Lower lobe of right lung (tissue), 2 donors: ENCODE measurements around the gene AFG1L. TPM values are rescaled to one million over a fixed set of nuclear protein-coding genes. Genes with fewer than 3 reads are reported as not detected.

Source experiments
- ATAC-seq, 2 donors: fragments of 200-7000 bp; cut with Tn5 transposase; one replicate each; pipeline ENCODE4 v1.9.1; 2020 to 2022; ENCODE audit warnings: mild to moderate bottlenecking in 2 of 2, moderate library complexity in 2 of 2
- DNase-seq: peaks from one replicate; pipeline ENCODE4 v3.0.0-alpha.2; 2020
- H3K27ac ChIP-seq: fragments of 200-600 bp; one replicate; pipeline ENCODE4 v1.8.0; 2022
- H3K27me3 ChIP-seq: fragments of 200-600 bp; one replicate; pipeline ENCODE4 v1.8.0; 2022; ENCODE audit warnings: low read depth
- H3K36me3 ChIP-seq: fragments of 200-600 bp; one replicate; pipeline ENCODE4 v1.8.0; 2022; ENCODE audit warnings: mild to moderate bottlenecking
- H3K4me1 ChIP-seq: fragments of 200-600 bp; one replicate; pipeline ENCODE4 v1.8.0; 2022
- H3K4me3 ChIP-seq: fragments of 200-600 bp; one replicate; pipeline ENCODE4 v1.8.0; 2022; ENCODE audit warnings: mild to moderate bottlenecking
- H3K9me3 ChIP-seq: fragments of 200-600 bp; one replicate; pipeline ENCODE4 v1.8.0; 2022
- intact Hi-C: fragments of 100-400 bp; cut with DNase I; formaldehyde crosslinking; loops from one replicate; pipeline ENCODE4 v1.11.0; 2022
- total RNA-seq: library from RNA; stranded (reverse); fragmentation: NEBNext Ultra II Directional; extraction: Animal tissue kit (Norgen Biotek cat#: 25700); gene quantifications from one replicate; pipeline ENCODE4 v1.2.1, GENCODE V29; 2021
- TF ChIP-seq, protein P1 (sequence below): fragments of 200-600 bp; IDR thresholded peaks from one replicate; pipeline ENCODE4 v1.8.0; 2022; ENCODE audit warnings: antibody characterized with exemption, mild to moderate bottlenecking
- donor health status: DM: no; HTN: yes; CAD: no; lungs with severe emphysema.

The AFG1L gene
- total RNA-seq, 1 donor from 2014 or later, result 7.4 TPM

DNA sequence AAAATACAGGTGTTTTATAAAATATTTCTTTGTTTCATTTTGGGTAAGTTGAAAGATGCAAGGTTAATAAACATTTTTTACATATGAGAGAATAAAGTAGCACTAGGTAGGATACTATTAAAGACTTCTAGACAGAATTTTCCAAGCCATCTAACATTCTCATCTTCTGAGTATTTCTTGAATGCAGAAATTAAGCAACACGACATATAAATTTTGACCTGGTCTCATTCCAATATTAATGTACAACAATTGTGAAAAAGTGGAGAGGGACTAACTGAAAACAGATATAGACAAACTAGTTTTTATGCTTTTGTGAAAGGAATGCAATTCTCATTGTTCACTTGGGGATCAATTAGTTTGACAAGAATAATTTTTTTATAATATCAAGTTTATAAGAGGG is 254.4 kb downstream of the AFG1L start:
- no peak for DNase-seq
- TF ChIP-seq, protein P1, sequence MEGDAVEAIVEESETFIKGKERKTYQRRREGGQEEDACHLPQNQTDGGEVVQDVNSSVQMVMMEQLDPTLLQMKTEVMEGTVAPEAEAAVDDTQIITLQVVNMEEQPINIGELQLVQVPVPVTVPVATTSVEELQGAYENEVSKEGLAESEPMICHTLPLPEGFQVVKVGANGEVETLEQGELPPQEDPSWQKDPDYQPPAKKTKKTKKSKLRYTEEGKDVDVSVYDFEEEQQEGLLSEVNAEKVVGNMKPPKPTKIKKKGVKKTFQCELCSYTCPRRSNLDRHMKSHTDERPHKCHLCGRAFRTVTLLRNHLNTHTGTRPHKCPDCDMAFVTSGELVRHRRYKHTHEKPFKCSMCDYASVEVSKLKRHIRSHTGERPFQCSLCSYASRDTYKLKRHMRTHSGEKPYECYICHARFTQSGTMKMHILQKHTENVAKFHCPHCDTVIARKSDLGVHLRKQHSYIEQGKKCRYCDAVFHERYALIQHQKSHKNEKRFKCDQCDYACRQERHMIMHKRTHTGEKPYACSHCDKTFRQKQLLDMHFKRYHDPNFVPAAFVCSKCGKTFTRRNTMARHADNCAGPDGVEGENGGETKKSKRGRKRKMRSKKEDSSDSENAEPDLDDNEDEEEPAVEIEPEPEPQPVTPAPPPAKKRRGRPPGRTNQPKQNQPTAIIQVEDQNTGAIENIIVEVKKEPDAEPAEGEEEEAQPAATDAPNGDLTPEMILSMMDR, result no peak
- intact Hi-C loops, result loop anchor here (10.0 kb wide), 1 partner anchor 526 kb away; no protein-coding TSS in a partner anchor
- Histone ChIP-seq H3K27me3 (no peaks in the 10 kb centered on the region), H3K4me1 (no peaks in the 10 kb centered on the region), H3K27ac (no peak overlapping the region), H3K9me3 (no peaks in the 10 kb centered on the region), H3K4me3 (no peak overlapping the region), H3K36me3 (no peaks in the 10 kb centered on the region)
- ATAC-seq, result no peak

DNA sequence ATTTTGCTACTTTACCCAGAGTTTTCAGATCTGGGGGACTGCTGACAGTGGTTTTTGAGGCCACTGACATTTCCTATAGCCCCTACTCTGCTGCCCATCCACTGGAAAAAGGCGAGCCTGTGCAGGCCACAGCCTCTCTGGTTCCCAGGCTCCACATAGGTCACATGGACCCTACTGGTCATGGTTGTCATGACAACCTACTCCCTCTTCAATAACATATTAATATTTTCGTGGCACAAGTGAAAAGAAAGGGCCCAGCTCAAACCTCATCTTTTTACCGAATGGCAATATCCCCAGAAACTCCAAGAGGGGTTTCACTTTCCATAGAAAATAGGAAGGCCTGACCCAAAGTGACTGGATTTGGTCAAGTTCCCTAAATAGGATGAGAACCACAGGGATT is 254.9 kb downstream of the AFG1L start:
- Histone ChIP-seq H3K27ac (no peak overlapping the region), H3K9me3 (no peaks in the 10 kb centered on the region), H3K4me3 (no peak overlapping the region), H3K4me1 (no peaks in the 10 kb centered on the region), H3K27me3 (no peaks in the 10 kb centered on the region), H3K36me3 (no peaks in the 10 kb centered on the region)
- no peak for ATAC-seq
- DNase-seq, result no peak
- TF ChIP-seq, protein P1, result no peak
- intact Hi-C loops, result loop anchor here (10.0 kb wide), 1 partner anchor 525 kb away; no protein-coding TSS in a partner anchor

DNA sequence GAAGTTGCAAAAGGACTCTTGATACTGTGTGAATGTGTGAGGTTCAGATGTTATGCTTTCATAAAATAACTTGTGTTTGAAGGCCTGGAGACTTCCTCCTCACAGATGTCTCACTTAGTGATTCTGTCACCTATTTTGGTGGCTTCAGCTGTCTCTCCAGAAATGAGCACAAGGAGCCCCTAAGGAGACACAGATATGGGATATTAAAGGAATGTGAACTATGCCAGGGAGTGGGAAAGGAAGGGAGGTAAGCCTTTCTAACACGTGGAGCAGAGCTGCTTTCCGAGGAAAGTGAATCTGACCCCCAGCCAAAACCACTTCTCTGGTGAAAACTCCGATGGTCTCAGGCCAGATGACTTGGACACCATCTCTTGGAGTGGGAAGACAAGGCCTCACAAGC is 255.4 kb downstream of the AFG1L start:
- Histone ChIP-seq H3K4me1 (peaks cover under 1% of the 10 kb centered on the region), H3K4me3 (no peak overlapping the region), H3K36me3 (no peaks in the 10 kb centered on the region), H3K27ac (no peak overlapping the region), H3K9me3 (no peaks in the 10 kb centered on the region), H3K27me3 (no peaks in the 10 kb centered on the region)
- TF ChIP-seq, protein P1, result no peak
- intact Hi-C loops, result no loop called here
- ATAC-seq (no peak), DNase-seq (no peak)

DNA sequence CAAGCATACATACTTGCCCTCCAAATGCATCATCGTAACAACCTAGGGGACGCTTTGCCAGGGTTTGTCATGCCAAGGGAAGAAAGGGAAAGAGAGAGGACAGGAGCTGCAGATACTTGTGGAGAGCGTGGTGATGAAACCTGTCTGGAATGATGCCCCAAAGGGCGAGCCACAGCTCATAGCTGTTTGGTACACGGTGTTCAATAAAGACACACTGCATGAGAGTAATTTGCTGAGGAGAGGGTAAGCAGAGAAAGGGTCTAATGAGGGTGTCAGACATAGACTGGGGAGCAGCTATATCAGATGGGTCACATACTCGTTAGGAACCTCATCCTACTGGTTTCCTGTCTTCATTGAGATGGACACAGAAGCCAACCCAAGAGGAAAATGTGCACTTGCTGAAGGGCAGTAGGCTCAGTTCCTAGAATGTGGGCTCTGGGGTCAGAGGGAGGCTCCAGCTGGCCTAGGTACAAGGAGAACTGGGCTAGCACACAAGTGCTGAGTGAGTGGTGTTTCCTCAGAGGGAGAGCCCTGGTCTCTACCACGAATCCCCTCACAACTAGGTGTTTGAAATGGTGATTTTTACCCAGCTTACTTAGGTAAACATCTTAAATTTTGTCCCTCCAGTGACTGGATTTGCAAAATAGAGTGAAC is 260.7 kb downstream of the AFG1L start:
- ATAC-seq, result no peak
- H3K4me3 ChIP-seq, result no peak overlapping the region
- intact Hi-C loops, result no loop called here
- H3K4me1 ChIP-seq, result peaks cover 23% of the 10 kb centered on the region
- no peaks in the 10 kb centered on the region for H3K36me3 ChIP-seq
- no peaks in the 10 kb centered on the region for H3K9me3 ChIP-seq
- no peak for DNase-seq
- no peaks in the 10 kb centered on the region for H3K27me3 ChIP-seq
- H3K27ac ChIP-seq, result no peak overlapping the region
- TF ChIP-seq, protein P1, result no peak

DNA sequence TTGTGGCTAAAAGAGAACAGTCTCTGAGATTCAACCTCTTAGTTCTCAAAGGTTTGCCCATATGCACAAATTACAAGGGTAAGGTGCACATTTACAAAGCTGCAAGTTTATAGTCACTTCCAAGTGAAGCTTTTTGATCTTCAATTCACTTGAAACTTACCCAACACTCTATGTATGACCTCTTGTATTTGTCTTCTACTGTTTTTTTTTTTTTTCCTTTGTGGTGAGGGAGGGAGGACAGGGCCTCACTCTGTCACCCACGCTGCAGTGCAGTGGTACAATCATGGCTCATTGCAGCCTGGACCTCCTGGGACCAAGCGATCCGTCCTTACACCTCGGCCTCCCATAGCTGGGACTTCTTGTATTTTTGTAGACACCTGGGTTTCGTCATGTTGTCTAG is 261.4 kb downstream of the AFG1L start:
- peak overlapping the region; percentile 79 for H3K4me3 ChIP-seq
- H3K27ac ChIP-seq, result peak overlapping the region; percentile 100
- H3K4me1 ChIP-seq, result peaks cover 23% of the 10 kb centered on the region
- no peaks in the 10 kb centered on the region for H3K9me3 ChIP-seq
- no peak for DNase-seq
- no peaks in the 10 kb centered on the region for H3K36me3 ChIP-seq
- H3K27me3 ChIP-seq, result no peaks in the 10 kb centered on the region
- TF ChIP-seq, protein P1, result no peak
- intact Hi-C loops, result no loop called here
- ATAC-seq, result no peak
